Measurements from ENCODE around the gene CUL2.
"Not testable (repeated sequence)": the region's sequence is repeated elsewhere in the genome, so short reads cannot be mapped to it uniquely, and the experiment has no call there.

The CUL2 gene

DNA sequence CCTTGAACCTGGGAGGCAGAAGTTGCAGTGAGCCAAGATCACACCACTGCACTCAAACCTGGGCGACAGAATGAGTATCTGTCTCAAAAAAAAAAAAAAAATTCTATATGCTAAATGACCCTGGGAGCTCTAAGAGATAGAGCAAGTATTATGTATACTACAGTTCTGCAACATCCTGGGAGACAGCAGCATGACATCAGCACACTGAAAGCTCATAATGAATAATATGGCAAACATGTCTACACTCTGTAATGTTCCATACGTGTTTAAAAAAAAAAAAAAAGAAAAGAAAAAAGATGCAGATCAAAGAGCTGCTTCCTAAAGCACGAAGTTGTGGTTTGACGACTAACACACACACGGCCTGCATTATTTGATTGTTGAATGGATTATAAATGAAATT lies 72.5 kb downstream of the CUL2 start:
- DNase-seq: no peak

GRCh38 chr10:35015843-35016408 lies 74.2 kb downstream of the CUL2 start:
- DNase-seq: no peak

- DNase-seq: no peak
Measured at GRCh38 chr10:35012781-35013180, 77.4 kb downstream of the CUL2 start.

DNA sequence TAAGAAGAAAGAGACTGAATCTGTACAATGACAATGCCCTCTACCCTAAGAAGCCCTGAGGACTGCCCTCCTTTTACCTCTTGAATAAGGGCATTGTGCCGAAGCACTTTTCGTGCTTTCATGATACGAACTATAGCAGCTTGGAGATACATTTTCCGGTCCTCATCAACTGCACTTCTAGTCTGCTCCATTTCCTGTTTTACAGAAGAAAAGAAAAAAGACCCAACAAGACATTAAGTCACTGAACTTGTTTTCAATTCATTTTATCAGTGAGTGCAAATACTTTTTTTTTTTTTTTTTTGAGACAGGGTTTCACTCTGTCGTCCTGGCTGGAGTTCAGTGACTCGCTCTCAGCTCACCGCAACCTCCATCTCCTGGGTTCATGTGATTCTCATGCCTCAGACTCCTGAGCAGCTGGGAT lies 78.4 kb downstream of the CUL2 start:
- DNase-seq: no peak

GRCh38 chr10:35007858-35008301 lies 82.3 kb downstream of the CUL2 start:
- no peak for DNase-seq

- DNase-seq: no peak
Measured at GRCh38 chr10:35006836-35007235, 83.3 kb downstream of the CUL2 start.

DNA sequence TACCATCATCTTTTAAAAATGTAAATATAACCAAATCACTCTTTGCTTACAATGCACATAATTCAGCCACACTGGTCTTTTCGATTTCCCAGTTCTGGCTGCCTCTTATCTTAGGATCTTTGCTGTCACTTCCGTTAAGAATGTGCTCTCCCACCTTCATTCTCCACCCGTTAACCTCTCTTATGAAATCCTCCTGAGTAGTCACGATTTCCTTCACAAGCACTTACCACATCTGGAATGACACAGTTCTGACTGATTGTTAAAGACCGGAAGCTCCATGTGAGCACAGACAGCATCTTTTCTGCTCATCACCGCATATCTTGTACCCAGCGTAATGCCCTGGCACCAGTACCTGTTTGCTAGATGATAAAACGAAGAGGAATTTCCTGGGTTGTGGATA lies 84.3 kb downstream of the CUL2 start:
- DNase-seq: no peak

- DNase-seq: no peak
Measured at GRCh38 chr10:35004651-35005050, 85.5 kb downstream of the CUL2 start.

DNA sequence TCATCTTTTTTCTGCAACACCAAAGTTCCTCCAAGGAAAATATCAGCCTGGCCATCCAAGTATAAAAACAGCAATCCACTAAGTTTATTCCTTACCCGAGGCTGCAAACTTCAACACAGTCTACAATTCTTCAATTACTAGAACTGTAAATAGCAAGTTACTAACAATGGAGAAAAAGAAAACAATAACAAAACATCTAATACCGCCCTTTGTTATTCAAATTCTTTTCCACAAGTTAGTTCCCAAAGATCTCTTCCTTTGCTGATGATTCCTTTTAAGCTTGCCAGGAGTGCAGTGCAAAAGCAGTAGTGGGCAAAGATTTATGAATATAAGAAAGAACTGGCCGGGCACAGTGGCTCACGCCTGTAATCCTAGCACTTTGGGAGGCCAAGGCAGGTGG lies 86.2 kb downstream of the CUL2 start:
- DNase-seq: no peak

DNA sequence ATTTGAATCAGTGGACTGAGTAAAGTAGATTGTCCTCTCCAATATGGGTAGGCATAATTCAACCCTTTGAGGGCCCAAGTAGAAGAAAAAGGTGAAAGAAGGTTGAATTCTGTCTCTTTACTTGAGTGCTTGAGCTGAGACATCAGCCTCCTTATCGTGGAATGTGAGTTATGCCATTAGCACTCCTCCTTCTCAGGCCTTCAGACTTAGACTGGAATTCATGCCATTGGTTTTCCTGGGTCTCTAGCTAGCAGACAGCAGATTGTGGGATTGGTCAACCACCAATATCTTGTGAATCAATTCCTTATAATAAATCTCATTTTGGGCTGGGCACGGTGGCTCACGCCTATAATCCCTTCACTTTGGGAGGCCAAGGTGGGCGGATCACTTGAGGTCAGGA lies 89.2 kb downstream of the CUL2 start:
- DNase-seq: no peak

- DNase-seq: no peak
Measured at GRCh38 chr10:34999532-34999931, 90.6 kb downstream of the CUL2 start.

GRCh38 chr10:34998940-34999339 lies 91.2 kb downstream of the CUL2 start:
- no peak for DNase-seq

DNA sequence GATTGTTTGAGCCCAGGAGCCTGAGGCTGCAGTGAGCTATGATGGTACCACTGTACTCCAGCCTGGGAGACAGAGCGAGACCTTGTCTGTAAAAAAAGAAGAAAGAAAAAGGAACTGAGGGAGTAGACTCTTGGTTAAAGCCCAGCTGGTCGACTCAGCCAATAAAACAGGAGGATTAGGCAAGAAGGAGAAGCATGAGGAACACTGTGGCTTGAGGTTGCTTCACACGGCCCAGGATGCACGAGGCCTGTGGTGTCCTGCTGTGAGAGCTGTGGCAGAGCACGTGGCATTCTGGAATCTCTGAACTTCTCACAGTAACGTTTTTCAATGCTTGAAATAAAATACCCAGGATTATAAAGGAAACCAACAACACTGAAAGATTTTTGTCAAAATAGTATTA lies 93.3 kb downstream of the CUL2 start:
- DNase-seq: no peak

- no peak for DNase-seq
Measured at GRCh38 chr10:34995925-34996324, 94.2 kb downstream of the CUL2 start.

DNA sequence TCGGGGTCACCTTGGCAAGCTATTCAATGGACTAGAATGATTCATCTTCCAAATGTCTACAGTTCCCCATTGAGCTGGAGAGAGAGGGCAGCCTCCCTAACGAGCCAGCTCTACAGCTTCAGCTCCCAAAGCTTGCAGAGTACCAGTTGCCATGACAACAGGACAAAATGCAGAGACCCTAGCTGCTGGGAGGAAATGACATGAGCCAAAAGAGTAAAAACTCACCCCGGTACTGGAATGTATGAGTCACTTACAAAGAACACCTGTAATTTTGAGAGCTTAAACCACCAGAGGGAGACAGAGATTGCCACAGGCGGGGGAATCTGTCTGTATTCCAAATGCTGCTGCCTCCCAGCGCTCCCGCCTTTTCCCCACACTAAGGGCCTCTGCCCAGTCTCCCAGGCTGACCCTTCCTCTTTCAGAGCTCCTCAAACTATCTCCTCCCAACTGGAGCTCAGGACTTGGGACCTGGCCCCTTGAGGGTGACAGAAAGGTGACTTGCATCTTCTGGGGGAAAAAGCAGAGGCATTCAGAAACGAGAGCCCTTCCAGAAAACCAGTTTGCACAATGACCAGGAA lies 95.5 kb downstream of the CUL2 start:
- peak; percentile 38 for DNase-seq

- DNase-seq: no peak
Measured at GRCh38 chr10:34993782-34994181, 96.4 kb downstream of the CUL2 start.

DNA sequence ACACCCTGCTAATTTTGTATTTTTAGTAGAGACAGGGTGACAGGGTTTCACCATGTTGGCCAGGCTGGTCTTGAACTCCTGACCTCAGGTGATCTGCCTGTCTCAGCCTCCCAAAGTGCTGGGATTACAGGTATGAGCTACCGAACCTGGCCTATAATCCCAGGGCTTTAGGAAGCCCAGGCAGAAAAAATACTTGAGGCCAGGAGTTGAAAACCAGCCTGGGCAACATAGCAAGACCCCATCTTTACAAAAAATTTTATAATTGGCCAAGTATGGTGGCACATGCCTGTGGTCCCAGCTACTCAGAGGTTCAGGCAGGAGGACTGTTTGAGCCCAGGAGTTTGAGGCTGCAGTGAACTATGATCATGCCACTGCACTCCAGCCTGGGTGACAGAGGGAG lies 99.0 kb downstream of the CUL2 start:
- not testable (repeated sequence) for DNase-seq

GRCh38 chr10:34988397-34989067 lies 101.6 kb downstream of the CUL2 start:
- no peak for DNase-seq

GRCh38 chr10:34985823-34986222 lies 104.3 kb downstream of the CUL2 start:
- no peak for DNase-seq

- no peak for DNase-seq
Measured at GRCh38 chr10:34985146-34985545, 105.0 kb downstream of the CUL2 start.

GRCh38 chr10:34981844-34982243 lies 108.3 kb downstream of the CUL2 start:
- DNase-seq: no peak

- DNase-seq: no peak
Measured at GRCh38 chr10:34979938-34980337, 110.2 kb downstream of the CUL2 start.

DNA sequence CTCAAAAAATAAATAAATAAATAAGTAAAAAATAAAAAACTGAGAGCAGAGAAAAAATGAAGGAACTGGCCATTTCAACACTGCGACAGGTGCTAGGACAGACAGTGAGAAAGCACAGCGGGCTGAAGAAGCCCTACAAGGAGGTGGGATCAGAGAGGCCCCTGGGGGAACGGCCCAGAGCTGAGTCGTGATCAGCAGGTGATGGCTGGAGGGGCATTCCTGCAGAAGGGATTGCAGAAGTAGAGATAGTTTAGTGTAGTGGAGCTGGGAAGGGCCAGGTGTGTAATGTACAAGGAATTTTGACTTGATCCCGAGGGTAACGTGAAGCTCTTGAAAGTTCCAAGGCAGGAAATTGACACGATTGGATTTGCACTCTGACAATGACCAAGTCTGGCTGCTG lies 112.1 kb downstream of the CUL2 start:
- no peak for DNase-seq

GRCh38 chr10:34976380-34976910 lies 113.7 kb downstream of the CUL2 start:
- DNase-seq: not testable (repeated sequence)

Data from activated CD4-positive, CD25-positive, alpha-beta regulatory T cell treated with anti-CD3 and anti-CD28 coated beads, Interleukin-2, amount 50 U/mL, for 72 hours (primary cell).